ENCODE data around the gene CLASP1.
"Not testable (repeated sequence)": the region's sequence is repeated elsewhere in the genome, so short reads cannot be mapped to it uniquely, and the experiment has no call there.

Gene CLASP1

GRCh38 chr2:121662656-121663055, 13.4 kb upstream of the CLASP1 start:
- Histone ChIP-seq H3K4me3 (no peak overlapping the region), H3K27ac (no peak overlapping the region)
- TF ChIP-seq CTCF (IDR thresholded peaks at IDR 0.05): no peak
- DNase-seq (ENCODE audit: low spot score): no peak

- H3K27ac ChIP-seq: no peak overlapping the region
- TF ChIP-seq CTCF (IDR thresholded peaks at IDR 0.05): no peak
These were observed 10.7 kb upstream of the CLASP1 start for GRCh38 chr2:121659933-121660332.

GRCh38 chr2:121658393-121658792, 9.1 kb upstream of the CLASP1 start:
- not testable (repeated sequence) for DNase-seq (ENCODE audit: low spot score); H3K4me3 ChIP-seq; H3K27ac ChIP-seq

More at GRCh38 chr2:121659933-121660332, 10.7 kb upstream of the CLASP1 start:
- H3K4me3 ChIP-seq: no peak overlapping the region
- DNase-seq (ENCODE audit: low spot score): no peak

GRCh38 chr2:121653035-121653434, 3.8 kb upstream of the CLASP1 start:
- TF ChIP-seq CTCF (IDR thresholded peaks at IDR 0.05): no peak
- Histone ChIP-seq H3K4me3 (no peak overlapping the region), H3K27ac (no peak overlapping the region)
- no peak for DNase-seq (ENCODE audit: low spot score)

GRCh38 chr2:121650315-121650930, 1.2 kb upstream of the CLASP1 start:
- DNase-seq (ENCODE audit: low spot score): no peak
- Histone ChIP-seq H3K27ac (peak overlapping the region; percentile 96 to 97), H3K4me3 (peak overlapping the region; percentile 90)
- TF ChIP-seq CTCF (IDR thresholded peaks at IDR 0.05): no peak

GRCh38 chr2:121649596-121650314, 493 bp upstream of the CLASP1 start:
- Histone ChIP-seq H3K4me3 (peak overlapping the region; percentile 90), H3K27ac (peak overlapping the region; percentile 96 to 97)
- no peak for TF ChIP-seq CTCF (IDR thresholded peaks at IDR 0.05)
- peak; percentile 97 for DNase-seq (ENCODE audit: low spot score)

GRCh38 chr2:121648206-121649148, 785 bp downstream of the CLASP1 start:
- no peak for TF ChIP-seq CTCF (IDR thresholded peaks at IDR 0.05)
- Histone ChIP-seq H3K4me3 (peak overlapping the region; percentile 90), H3K27ac (peak overlapping the region; percentile 96 to 97)
- DNase-seq (ENCODE audit: low spot score): no peak

Data from coronary artery (tissue), 2 donors.